ENCODE results near the gene VPS33A. TPM values are rescaled to one million over a fixed set of nuclear protein-coding genes. Genes with fewer than 3 reads are reported as not detected.
"Not testable (repeated sequence)": the region's sequence is repeated elsewhere in the genome, so short reads cannot be mapped to it uniquely, and the experiment has no call there.

The VPS33A gene
- total and polyA plus RNA-seq, 2 of the 8 experiments (the other 6 are each of a cell fraction or from before 2014, with no cell fraction given): 16.4 to 41.8 TPM

DNA sequence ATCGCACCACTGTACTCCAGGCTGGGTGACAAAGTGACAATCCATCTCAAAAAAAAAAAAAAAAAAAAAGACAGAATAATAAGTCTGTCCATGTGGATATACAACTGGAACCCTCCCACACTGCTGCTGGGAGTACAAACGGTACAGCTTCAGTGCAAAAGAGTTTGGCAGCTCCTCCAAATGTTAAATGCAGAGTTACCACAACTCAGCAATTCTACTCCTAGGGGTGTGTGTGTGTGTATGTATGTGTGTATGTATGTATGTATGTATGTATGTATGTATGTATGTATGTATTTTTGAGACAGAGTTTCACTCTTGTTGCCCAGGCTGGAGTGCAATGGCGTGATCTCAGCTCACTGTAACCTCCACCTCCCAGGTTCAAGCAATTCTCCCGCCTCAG is 7.4 kb downstream of the VPS33A start:
- H2BK120ac ChIP-seq (replicated peaks; ENCODE audit: low read depth, low read length); H4K91ac ChIP-seq (replicated peaks; ENCODE audit: insufficient read length, low read length); H3K9me3 ChIP-seq (ENCODE audit: insufficient read depth in 2 of 2, low read depth in 1 of 2, low read length in 1 of 2); H4K8ac ChIP-seq (ENCODE audit: extremely low read depth, insufficient read depth, low read length); H3K79me1 ChIP-seq (ENCODE audit: low read depth, low read length); CTCF ChIA-PET (ENCODE audit: partially characterized antibody); H2AK5ac ChIP-seq (ENCODE audit: low read depth, low read length); H3K27ac ChIP-seq (ENCODE audit: low read depth, low read length); H2BK5ac ChIP-seq (ENCODE audit: low read depth, low read length); H3K9ac ChIP-seq (replicated peaks in 1 of 4; ENCODE audit: extremely low read depth in 1 of 4, low read depth in 3 of 4, low read length in 3 of 4); H3K56ac ChIP-seq (replicated peaks; ENCODE audit: insufficient read length, low read depth, low read length); H2BK12ac ChIP-seq (ENCODE audit: low read depth, low read length); H2AFZ ChIP-seq (ENCODE audit: low read length); H2BK15ac ChIP-seq (ENCODE audit: low read length); H3K23me2 ChIP-seq (ENCODE audit: low read depth, low read length); H3K4ac ChIP-seq (replicated peaks; ENCODE audit: insufficient read length, low read depth, low read length); H3K4me1 ChIP-seq (replicated peaks in 1 of 4; ENCODE audit: control insufficient read depth in 3 of 4, insufficient read depth in 4 of 4, low read length in 3 of 4); H3K4me2 ChIP-seq (ENCODE audit: insufficient read depth in 1 of 2, low read depth in 2 of 2, low read length in 2 of 2); H3K18ac ChIP-seq (ENCODE audit: extremely low read depth, low read length); H3K27me3 ChIP-seq (replicated peaks in 1 of 4; ENCODE audit: control insufficient read depth in 3 of 4, extremely low read depth in 1 of 4, insufficient read depth in 3 of 4, low read length in 3 of 4); H4K20me1 ChIP-seq (replicated peaks in 1 of 2; ENCODE audit: control insufficient read depth in 1 of 2, insufficient read depth in 2 of 2, low read length in 2 of 2); H4K5ac ChIP-seq (ENCODE audit: insufficient read length, low read depth, low read length); H2BK20ac ChIP-seq (ENCODE audit: low read length); H3K79me2 ChIP-seq (ENCODE audit: control insufficient read depth in 1 of 2, insufficient read depth in 2 of 2, low read length in 2 of 2); DNase-seq (ENCODE audit: low read depth in 1 of 2, low spot score in 2 of 2); H3K23ac ChIP-seq (ENCODE audit: insufficient read length); H3K14ac ChIP-seq (ENCODE audit: insufficient read length); H3K4me3 ChIP-seq (ENCODE audit: extremely low read depth in 1 of 4, insufficient read depth in 2 of 4, low read depth in 3 of 4, low read length in 4 of 4); FAIRE-seq: not testable (repeated sequence)
- peaks cover 0 to 27% (median 11%) of the 10 kb centered on the region in 4 experiments; a peak in 5 of 8 replicates for H3K36me3 ChIP-seq (ENCODE audit: control insufficient read depth in 2 of 4, insufficient read depth in 4 of 4, low read length in 3 of 4)
- POLR2A ChIA-PET (ENCODE audit: partially characterized antibody): interaction anchor here (0.8 to 0.9 kb wide), 2 partner anchors 11 to 35 kb away, joined by 3 read pairs; no protein-coding TSS in a partner anchor
- 93% methylated on average over 3 of the region's 4 CpGs; no CpG with 5 or more reads in 1 of the 2 experiments for WGBS, 2 experiments (ENCODE audit: extremely low coverage in 1 of 2, insufficient coverage in 1 of 2, insufficient read length in 1 of 2, insufficient replicate concordance in 2 of 2, low coverage in 1 of 2, low lambda C conversion rate in 2 of 2, missing lambda C conversion rate in 1 of 2)

DNA sequence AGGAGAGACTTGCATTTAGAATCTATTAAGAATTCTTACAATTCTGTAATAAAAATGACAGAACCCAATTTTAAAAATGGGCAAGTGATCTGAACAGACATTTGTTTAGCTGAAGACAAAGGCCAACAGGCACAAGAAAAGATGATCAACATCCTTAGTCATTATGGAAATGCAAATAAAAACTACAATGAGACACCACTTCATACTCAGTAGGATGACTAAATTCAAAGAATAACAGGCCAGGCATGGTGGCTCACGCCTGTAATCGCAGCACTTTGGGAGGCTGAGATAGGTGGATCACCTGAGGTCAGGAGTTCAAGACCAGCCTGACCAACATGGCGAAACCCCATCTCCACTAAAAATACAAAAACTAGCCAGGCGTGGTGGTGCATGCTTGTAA is 7.8 kb downstream of the VPS33A start:
- H3K27ac ChIP-seq (ENCODE audit: low read depth, low read length); H3K23me2 ChIP-seq (ENCODE audit: low read depth, low read length); H3K9ac ChIP-seq (replicated peaks in 1 of 4; ENCODE audit: extremely low read depth in 1 of 4, low read depth in 3 of 4, low read length in 3 of 4); H3K79me1 ChIP-seq (ENCODE audit: low read depth, low read length); H3K4me1 ChIP-seq (replicated peaks in 1 of 4; ENCODE audit: control insufficient read depth in 3 of 4, insufficient read depth in 4 of 4, low read length in 3 of 4); H3K18ac ChIP-seq (ENCODE audit: extremely low read depth, low read length); CTCF ChIA-PET (ENCODE audit: partially characterized antibody); H2AK5ac ChIP-seq (ENCODE audit: low read depth, low read length); FAIRE-seq; H3K23ac ChIP-seq (ENCODE audit: insufficient read length); H3K14ac ChIP-seq (ENCODE audit: insufficient read length); H2BK5ac ChIP-seq (ENCODE audit: low read depth, low read length); H2AFZ ChIP-seq (ENCODE audit: low read length); H3K4me2 ChIP-seq (ENCODE audit: insufficient read depth in 1 of 2, low read depth in 2 of 2, low read length in 2 of 2); H2BK12ac ChIP-seq (ENCODE audit: low read depth, low read length); H4K8ac ChIP-seq (ENCODE audit: extremely low read depth, insufficient read depth, low read length); H3K4ac ChIP-seq (replicated peaks; ENCODE audit: insufficient read length, low read depth, low read length); H4K20me1 ChIP-seq (replicated peaks in 1 of 2; ENCODE audit: control insufficient read depth in 1 of 2, insufficient read depth in 2 of 2, low read length in 2 of 2); H3K27me3 ChIP-seq (replicated peaks in 1 of 4; ENCODE audit: control insufficient read depth in 3 of 4, extremely low read depth in 1 of 4, insufficient read depth in 3 of 4, low read length in 3 of 4); H2BK120ac ChIP-seq (replicated peaks; ENCODE audit: low read depth, low read length); DNase-seq (ENCODE audit: low read depth in 1 of 2, low spot score in 2 of 2); H3K56ac ChIP-seq (replicated peaks; ENCODE audit: insufficient read length, low read depth, low read length); H2BK20ac ChIP-seq (ENCODE audit: low read length); H2BK15ac ChIP-seq (ENCODE audit: low read length); H4K91ac ChIP-seq (replicated peaks; ENCODE audit: insufficient read length, low read length); H3K79me2 ChIP-seq (ENCODE audit: control insufficient read depth in 1 of 2, insufficient read depth in 2 of 2, low read length in 2 of 2); H3K4me3 ChIP-seq (ENCODE audit: extremely low read depth in 1 of 4, insufficient read depth in 2 of 4, low read depth in 3 of 4, low read length in 4 of 4); H4K5ac ChIP-seq (ENCODE audit: insufficient read length, low read depth, low read length); H3K9me3 ChIP-seq (ENCODE audit: insufficient read depth in 2 of 2, low read depth in 1 of 2, low read length in 1 of 2): not testable (repeated sequence)
- peaks cover 0 to 24% (median 11%) of the 10 kb centered on the region in 4 experiments; a peak in 5 of 8 replicates for H3K36me3 ChIP-seq (ENCODE audit: control insufficient read depth in 2 of 4, insufficient read depth in 4 of 4, low read length in 3 of 4)
- POLR2A ChIA-PET (ENCODE audit: partially characterized antibody): interaction anchor here (0.8 to 2.2 kb wide), 3 partner anchors 7 to 11 kb away, joined by 3 to 6 read pairs (median 3); partner anchors contain the start of gene VPS33A
- 92% methylated on average over 4 of the region's 4 CpGs; no CpG with 5 or more reads in 1 of the 2 experiments for WGBS, 2 experiments (ENCODE audit: extremely low coverage in 1 of 2, insufficient coverage in 1 of 2, insufficient read length in 1 of 2, insufficient replicate concordance in 2 of 2, low coverage in 1 of 2, low lambda C conversion rate in 2 of 2, missing lambda C conversion rate in 1 of 2)
